KMS-11 (cell line): Measurements from ENCODE around the gene FOXC2.

Experiments used
- H2AFZ ChIP-seq: fragments of 200-600 bp; sonication (generic); 2 replicates; pipeline ENCODE4 v1.6.1; 2016; ENCODE audit warnings: antibody characterized with exemption, mixed run types, low read depth
- H3K27ac ChIP-seq: fragments of 200-600 bp; sonication (generic); 2 replicates; pipeline ENCODE4 v1.6.1; 2016; ENCODE audit warnings: mild to moderate bottlenecking, mixed run types
- H3K27me3 ChIP-seq: fragments of 200-600 bp; sonication (generic); 2 replicates; pipeline ENCODE4 v1.6.1; 2017; ENCODE audit warnings: mild to moderate bottlenecking, low read depth, mixed run types, moderate library complexity; ENCODE audit not compliant: insufficient read depth
- H3K36me3 ChIP-seq: fragments of 200-600 bp; sonication (generic); 2 replicates; pipeline ENCODE4 v1.6.1; 2017; ENCODE audit warnings: mild to moderate bottlenecking, mixed run types; ENCODE audit not compliant: insufficient read depth
- H3K4me1 ChIP-seq: fragments of 200-600 bp; sonication (generic); 2 replicates; pipeline ENCODE4 v1.6.1; 2016; ENCODE audit warnings: mild to moderate bottlenecking, low read depth, mixed run types; ENCODE audit not compliant: poor library complexity, severe bottlenecking
- H3K4me2 ChIP-seq: fragments of 200-600 bp; sonication (generic); 2 replicates; pipeline ENCODE4 v1.7.0; 2016; ENCODE audit warnings: mild to moderate bottlenecking, mixed run types
- H3K4me3 ChIP-seq: fragments of 200-600 bp; sonication (generic); IDR thresholded peaks from 2 replicates; pipeline ENCODE4 v1.6.1; 2017; ENCODE audit warnings: low read depth, low read length, mixed read lengths; ENCODE audit not compliant: insufficient read depth
- H3K79me2 ChIP-seq: fragments of 200-600 bp; sonication (generic); 2 replicates; pipeline ENCODE4 v1.6.1; 2016; ENCODE audit warnings: low read depth, mixed run types; ENCODE audit not compliant: insufficient read depth
- H3K9ac ChIP-seq: fragments of 200-600 bp; sonication (generic); 2 replicates; pipeline ENCODE4 v1.6.1; 2016; ENCODE audit warnings: mild to moderate bottlenecking, mixed run types
- H4K20me1 ChIP-seq: fragments of 200-600 bp; sonication (generic); 2 replicates; pipeline ENCODE4 v1.6.1; 2016; ENCODE audit warnings: mild to moderate bottlenecking, mixed run types; ENCODE audit not compliant: insufficient read depth
- CTCF ChIP-seq: fragments of 200-600 bp; sonication (generic); conservative IDR thresholded peaks from 2 replicates; pipeline ENCODE4 v1.6.1; 2017; ENCODE audit warnings: low read depth, mild to moderate bottlenecking, antibody characterized with exemption, low read length, moderate library complexity, mixed read lengths

The FOXC2 gene

DNA sequence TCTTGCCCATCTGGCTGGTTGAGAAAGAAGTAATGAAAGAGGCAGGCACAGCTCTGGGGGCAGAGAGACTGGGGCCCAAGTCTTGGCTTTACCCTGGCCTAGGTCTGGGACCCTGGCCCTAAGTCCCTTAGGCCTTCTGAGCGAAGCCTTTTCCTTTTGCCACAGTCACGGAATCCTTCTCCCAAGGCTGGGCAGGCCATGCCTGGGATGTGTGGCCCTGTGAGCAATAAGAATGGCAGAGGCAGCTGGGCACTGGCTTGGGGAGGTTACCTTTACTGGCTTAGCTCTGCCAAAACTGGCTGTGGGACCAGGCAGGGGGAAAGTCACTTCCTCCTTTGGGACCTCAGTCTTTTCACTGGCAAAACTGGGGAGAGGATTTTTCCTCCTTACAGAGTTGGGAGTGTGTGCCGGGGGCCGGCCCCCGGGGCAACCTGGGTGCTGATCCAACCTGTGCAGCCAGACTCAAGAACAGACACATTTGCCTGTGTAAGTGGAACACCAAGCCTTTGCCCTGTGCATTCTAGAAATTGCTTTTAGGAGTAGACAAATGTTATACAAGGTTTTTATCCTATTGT, 43.4 kb upstream of the FOXC2 start:
- Histone ChIP-seq H3K27ac (no peak overlapping the region), H3K4me3 (no peak overlapping the region), H3K27me3 (peaks cover 26% of the 10 kb centered on the region; the same call in 1 of the 2 replicates), H3K9ac (no peak overlapping the region), H3K79me2 (no peaks in the 10 kb centered on the region), H2AFZ (no peak overlapping the region), H3K36me3 (no peaks in the 10 kb centered on the region), H4K20me1 (no peaks in the 10 kb centered on the region), H3K4me1 (no peaks in the 10 kb centered on the region), H3K4me2 (no peak overlapping the region)
- TF ChIP-seq CTCF, result no peak

- no peak for TF ChIP-seq CTCF
- Histone ChIP-seq H3K27me3 (peaks cover 24% of the 10 kb centered on the region; the same call in 1 of the 2 replicates), H3K27ac (no peak overlapping the region), H4K20me1 (no peaks in the 10 kb centered on the region), H3K4me3 (no peak overlapping the region), H3K4me2 (no peak overlapping the region), H2AFZ (no peak overlapping the region), H3K79me2 (no peaks in the 10 kb centered on the region), H3K4me1 (no peaks in the 10 kb centered on the region), H3K9ac (no peak overlapping the region), H3K36me3 (no peaks in the 10 kb centered on the region)
Measured at GRCh38 chr16:86524029-86524428, 42.6 kb upstream of the FOXC2 start.

DNA sequence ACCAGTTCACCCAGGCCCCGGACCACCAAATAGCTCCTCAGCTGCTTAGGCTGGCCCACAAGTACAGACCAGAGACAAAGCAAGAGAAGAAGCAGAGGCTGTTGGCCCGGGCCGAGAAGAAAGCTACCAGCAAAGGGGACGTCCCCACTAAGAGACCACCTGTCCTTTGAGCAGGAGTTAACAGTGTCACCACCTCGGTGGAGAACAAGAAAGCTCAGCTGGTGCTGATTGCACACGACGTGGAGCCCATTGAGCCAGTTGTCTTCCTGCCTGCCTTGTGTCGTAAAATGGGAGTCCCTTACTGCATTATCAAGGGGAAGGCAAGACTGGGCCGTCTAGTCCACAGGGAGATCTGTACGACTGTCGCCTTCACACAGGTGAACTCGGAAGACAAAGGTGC, 40.9 kb upstream of the FOXC2 start:
- H3K27me3 ChIP-seq, result peaks cover 15% of the 10 kb centered on the region; the same call in 1 of the 2 replicates

DNA sequence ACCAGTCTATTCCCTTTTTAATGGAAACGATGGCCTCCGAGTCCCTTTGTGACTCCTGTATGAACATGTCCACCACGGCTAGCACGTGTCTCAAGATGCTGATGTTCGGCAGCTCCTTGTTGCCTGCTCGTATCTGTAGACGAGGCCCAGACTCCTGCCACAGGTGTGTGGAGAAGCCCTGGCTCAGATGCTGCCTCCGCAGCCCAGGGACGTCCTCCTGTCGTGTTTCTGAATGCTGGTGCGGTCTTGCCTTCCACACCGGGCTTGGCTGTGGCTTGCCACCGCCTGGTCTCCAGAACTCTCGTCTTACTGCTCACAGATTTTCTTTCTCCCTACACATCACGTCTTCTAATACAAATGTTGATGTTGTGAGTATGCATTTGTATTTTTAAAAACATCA, 39.3 kb upstream of the FOXC2 start:
- Histone ChIP-seq H3K4me1 (no peaks in the 10 kb centered on the region), H3K27ac (no peak overlapping the region)

More for the DNA sequence above, 40.9 kb upstream of the FOXC2 start:
- no peaks in the 10 kb centered on the region for H3K36me3 ChIP-seq
- H4K20me1 ChIP-seq, result no peaks in the 10 kb centered on the region
- no peaks in the 10 kb centered on the region for H3K4me1 ChIP-seq
- TF ChIP-seq CTCF, result no peak
- no peaks in the 10 kb centered on the region for H3K79me2 ChIP-seq
- H2AFZ ChIP-seq, result no peak overlapping the region
- H3K4me2 ChIP-seq, result no peak overlapping the region
- H3K9ac ChIP-seq, result no peak overlapping the region
- no peak overlapping the region for H3K27ac ChIP-seq
- H3K4me3 ChIP-seq, result no peak overlapping the region

More for the DNA sequence above, 39.3 kb upstream of the FOXC2 start:
- no peaks in the 10 kb centered on the region; the same call in 1 of the 2 replicates for H3K27me3 ChIP-seq
- no peaks in the 10 kb centered on the region for H3K79me2 ChIP-seq
- no peak overlapping the region for H3K4me3 ChIP-seq
- H4K20me1 ChIP-seq, result no peaks in the 10 kb centered on the region
- H3K36me3 ChIP-seq, result no peaks in the 10 kb centered on the region
- no peak overlapping the region for H2AFZ ChIP-seq
- H3K4me2 ChIP-seq, result no peak overlapping the region
- no peak overlapping the region for H3K9ac ChIP-seq
- no peak for TF ChIP-seq CTCF
